ENCODE results near the gene PHRF1. TPM values are rescaled to one million over a fixed set of nuclear protein-coding genes. Genes with fewer than 3 reads are reported as not detected.

The PHRF1 gene, protein sequence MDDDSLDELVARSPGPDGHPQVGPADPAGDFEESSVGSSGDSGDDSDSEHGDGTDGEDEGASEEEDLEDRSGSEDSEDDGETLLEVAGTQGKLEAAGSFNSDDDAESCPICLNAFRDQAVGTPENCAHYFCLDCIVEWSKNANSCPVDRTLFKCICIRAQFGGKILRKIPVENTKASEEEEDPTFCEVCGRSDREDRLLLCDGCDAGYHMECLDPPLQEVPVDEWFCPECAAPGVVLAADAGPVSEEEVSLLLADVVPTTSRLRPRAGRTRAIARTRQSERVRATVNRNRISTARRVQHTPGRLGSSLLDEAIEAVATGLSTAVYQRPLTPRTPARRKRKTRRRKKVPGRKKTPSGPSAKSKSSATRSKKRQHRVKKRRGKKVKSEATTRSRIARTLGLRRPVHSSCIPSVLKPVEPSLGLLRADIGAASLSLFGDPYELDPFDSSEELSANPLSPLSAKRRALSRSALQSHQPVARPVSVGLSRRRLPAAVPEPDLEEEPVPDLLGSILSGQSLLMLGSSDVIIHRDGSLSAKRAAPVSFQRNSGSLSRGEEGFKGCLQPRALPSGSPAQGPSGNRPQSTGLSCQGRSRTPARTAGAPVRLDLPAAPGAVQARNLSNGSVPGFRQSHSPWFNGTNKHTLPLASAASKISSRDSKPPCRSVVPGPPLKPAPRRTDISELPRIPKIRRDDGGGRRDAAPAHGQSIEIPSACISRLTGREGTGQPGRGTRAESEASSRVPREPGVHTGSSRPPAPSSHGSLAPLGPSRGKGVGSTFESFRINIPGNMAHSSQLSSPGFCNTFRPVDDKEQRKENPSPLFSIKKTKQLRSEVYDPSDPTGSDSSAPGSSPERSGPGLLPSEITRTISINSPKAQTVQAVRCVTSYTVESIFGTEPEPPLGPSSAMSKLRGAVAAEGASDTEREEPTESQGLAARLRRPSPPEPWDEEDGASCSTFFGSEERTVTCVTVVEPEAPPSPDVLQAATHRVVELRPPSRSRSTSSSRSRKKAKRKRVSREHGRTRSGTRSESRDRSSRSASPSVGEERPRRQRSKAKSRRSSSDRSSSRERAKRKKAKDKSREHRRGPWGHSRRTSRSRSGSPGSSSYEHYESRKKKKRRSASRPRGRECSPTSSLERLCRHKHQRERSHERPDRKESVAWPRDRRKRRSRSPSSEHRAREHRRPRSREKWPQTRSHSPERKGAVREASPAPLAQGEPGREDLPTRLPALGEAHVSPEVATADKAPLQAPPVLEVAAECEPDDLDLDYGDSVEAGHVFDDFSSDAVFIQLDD (N-terminal part only)
- total RNA-seq (2011; cell fraction: chromatin; rRNA removed; ENCODE audit: low replicate concordance) = 57.3 and 135 TPM in 2 replicates
- 56.1 and 60.9 TPM in 2 replicates for total RNA-seq (2011; cell fraction: nucleolus; rRNA removed)
- total RNA-seq (2011; cell fraction: nucleoplasm; rRNA removed) = 48.9 and 51.5 TPM in 2 replicates
- total RNA-seq (2014; rRNA removed) = 20.4 and 28.6 TPM in 2 replicates
- 4.2 and 4.9 TPM in 2 replicates for total RNA-seq (2014; rRNA removed; fragmentation: Illumina TruSeq; extraction: Trizol)
- total RNA-seq (2015; rRNA removed; fragmentation: Illumina TruSeq; extraction: Trizol) = 17.4 and 19.1 TPM in 2 replicates
- 34.5 and 37.2 TPM in 2 replicates for total RNA-seq (2021)
- 7.5 and 10.5 TPM in 2 replicates for polyA plus RNA-seq (2011; rRNA removed)
- polyA plus RNA-seq (2011; cell fraction: cytosol; rRNA removed) = 7.2 and 14.5 TPM in 2 replicates
- polyA plus RNA-seq (2011; cell fraction: nucleus; rRNA removed) = 27.6 and 43.0 TPM in 2 replicates
- polyA plus RNA-seq (2012) = 12.2 and 16.7 TPM in 2 replicates
- 7.7 and 14.5 TPM in 2 replicates for polyA plus RNA-seq (2014; fragmentation: Illumina TruSeq; extraction: Trizol)
- polyA plus RNA-seq (2014; fragmentation: Nextera tagmentation; extraction: Ambion mirVana) = under 1 TPM; 0.07 to 0.18 TPM
- 16.9 and 19.9 TPM in 2 replicates for polyA plus RNA-seq (2014; rRNA removed)
- polyA minus RNA-seq (2011; rRNA and poly(A)+ RNA removed) = 6.1 and 8.0 TPM in 2 replicates
- polyA minus RNA-seq (2011; cell fraction: cytosol; rRNA and poly(A)+ RNA removed) = 13.6 and 23.3 TPM in 2 replicates
- polyA minus RNA-seq (2011; cell fraction: nucleus; rRNA and poly(A)+ RNA removed) = 15.5 and 20.1 TPM in 2 replicates
- Bru-seq, nascent RNA = percentile 76 among the genes with signal in this experiment
- percentile 81 among the genes with signal in this experiment for BruChase-seq, experiment 1, labeled RNA remaining after a 2-hour chase
- percentile 88 among the genes with signal in this experiment for BruChase-seq, experiment 2, labeled RNA remaining after a 6-hour chase
- long read RNA-seq, experiment 1, partial matches to known transcripts = 130 of 143 reads
- long read RNA-seq, experiment 1, other reads (novel, unspliced or antisense) = 13 of 143 reads
- long read RNA-seq, experiment 2, full-length matches to known transcripts = 5 of 43 reads
- long read RNA-seq, experiment 2, partial matches to known transcripts = 28 of 43 reads
- long read RNA-seq, experiment 2, other reads (novel, unspliced or antisense) = 10 of 43 reads
- long read RNA-seq, experiment 3, partial matches to known transcripts = 11 of 11 reads
- long read RNA-seq, experiment 3, other reads (novel, unspliced or antisense) = 0 of 11 reads

- POLR2A ChIA-PET = interaction anchor here (0.5 to 1.2 kb wide), 11 partner anchors 8 to 373 kb away, joined by 3 to 6 read pairs (median 3); no protein-coding TSS in a partner anchor
- CTCF ChIA-PET (ENCODE audit: low intra/inter-chr PET ratio) = no interaction called here
- Histone ChIP-seq H3K9me3 (replicated peaks; ENCODE audit: control insufficient read depth, insufficient read depth, low read depth, low read length) (no peaks in the 10 kb centered on the region), H3K9ac (ENCODE audit: insufficient read depth in 1 of 2, low read depth in 2 of 2, low read length in 2 of 2) (peak within 1 kb of the TSS; percentile 97 to 100), H3K27ac (ENCODE audit: extremely low read depth, low read depth, low read length) (peak within 1 kb of the TSS; percentile 100), H3K9me1 (ENCODE audit: control insufficient read depth, insufficient read depth, low read length) (peaks cover 12% of the 10 kb centered on the region), H3K4me2 (ENCODE audit: insufficient read depth, low read length) (peak within 1 kb of the TSS; percentile 97), H3K79me2 (ENCODE audit: control insufficient read depth, insufficient read depth, low read length) (peaks cover 67% of the 10 kb centered on the region), H3K36me3 (ENCODE audit: control insufficient read depth, insufficient read depth, low read length) (peaks cover 36% of the 10 kb centered on the region; the same call in 2 of the 3 replicates), H2AFZ (ENCODE audit: low read depth, low read length) (peak within 1 kb of the TSS; percentile 99), H3K4me1 (replicated peaks in 1 of 2; ENCODE audit: control insufficient read depth in 2 of 2, insufficient read depth in 2 of 2, low read length in 2 of 2) (peaks cover 44 to 74% of the 10 kb centered on the region in 2 experiments), H4K20me1 (replicated peaks; ENCODE audit: control insufficient read depth, insufficient read depth, low read length) (peaks cover 40% of the 10 kb centered on the region), H3K27me3 (ENCODE audit: control insufficient read depth in 2 of 2, insufficient read depth in 2 of 2, low read length in 2 of 2) (no peaks in the 10 kb centered on the region), H3K4me3 (peak within 1 kb of the TSS; percentile 90)
- intact Hi-C loops (cut with micrococcal nuclease) (no loop called here), in situ Hi-C loops (cut with MboI) (no loop called here)
- 2% methylated on average over 37 of the region's 99 CpGs for WGBS (ENCODE audit: insufficient coverage, low coverage, missing lambda C conversion rate)
- no TSS peak for BruUV-seq (replicated peaks)
- FAIRE-seq = peak; percentile 32
- peak; percentile 89 for ATAC-seq
- DNase-seq (ENCODE audit: extremely low read depth in 1 of 4, low spot score in 3 of 4) = peak; percentile 75 to 99 (median 94)
- TF ChIP-seq POLR2H (tag; IDR thresholded peaks at IDR 0.05; ENCODE audit: low read depth) (no peak), CREB3L1 (IDR thresholded peaks at IDR 0.05; ENCODE audit: borderline replicate concordance, low read depth) (peak; percentile 74; the same call in 1 of the 2 replicates), ILK (tag; IDR thresholded peaks at IDR 0.05; ENCODE audit: borderline replicate concordance, low read depth) (no peak)
- TF ChIP-seq, protein P1, sequence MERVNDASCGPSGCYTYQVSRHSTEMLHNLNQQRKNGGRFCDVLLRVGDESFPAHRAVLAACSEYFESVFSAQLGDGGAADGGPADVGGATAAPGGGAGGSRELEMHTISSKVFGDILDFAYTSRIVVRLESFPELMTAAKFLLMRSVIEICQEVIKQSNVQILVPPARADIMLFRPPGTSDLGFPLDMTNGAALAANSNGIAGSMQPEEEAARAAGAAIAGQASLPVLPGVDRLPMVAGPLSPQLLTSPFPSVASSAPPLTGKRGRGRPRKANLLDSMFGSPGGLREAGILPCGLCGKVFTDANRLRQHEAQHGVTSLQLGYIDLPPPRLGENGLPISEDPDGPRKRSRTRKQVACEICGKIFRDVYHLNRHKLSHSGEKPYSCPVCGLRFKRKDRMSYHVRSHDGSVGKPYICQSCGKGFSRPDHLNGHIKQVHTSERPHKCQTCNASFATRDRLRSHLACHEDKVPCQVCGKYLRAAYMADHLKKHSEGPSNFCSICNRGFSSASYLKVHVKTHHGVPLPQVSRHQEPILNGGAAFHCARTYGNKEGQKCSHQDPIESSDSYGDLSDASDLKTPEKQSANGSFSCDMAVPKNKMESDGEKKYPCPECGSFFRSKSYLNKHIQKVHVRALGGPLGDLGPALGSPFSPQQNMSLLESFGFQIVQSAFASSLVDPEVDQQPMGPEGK (CRISPR knock-in tag; IDR thresholded peaks at IDR 0.05; ENCODE audit: borderline replicate concordance) = no peak
Observed at GRCh38 chr11:575996-576768, at the start of gene PHRF1. PHRF1 (plus strand) TSS chr11:576470; CDS start chr11:581513, 5,043 bp downstream.

All from K562 (cell line).